ENCODE results near the gene AASDH. TPM values are rescaled to one million over a fixed set of nuclear protein-coding genes. Genes with fewer than 3 reads are reported as not detected.

AASDH gene
- total and polyA plus RNA-seq, 2 of the 13 experiments (the other 11 are each of a cell fraction or from before 2014, with no cell fraction given) = 12.6 to 14.1 TPM

DNA sequence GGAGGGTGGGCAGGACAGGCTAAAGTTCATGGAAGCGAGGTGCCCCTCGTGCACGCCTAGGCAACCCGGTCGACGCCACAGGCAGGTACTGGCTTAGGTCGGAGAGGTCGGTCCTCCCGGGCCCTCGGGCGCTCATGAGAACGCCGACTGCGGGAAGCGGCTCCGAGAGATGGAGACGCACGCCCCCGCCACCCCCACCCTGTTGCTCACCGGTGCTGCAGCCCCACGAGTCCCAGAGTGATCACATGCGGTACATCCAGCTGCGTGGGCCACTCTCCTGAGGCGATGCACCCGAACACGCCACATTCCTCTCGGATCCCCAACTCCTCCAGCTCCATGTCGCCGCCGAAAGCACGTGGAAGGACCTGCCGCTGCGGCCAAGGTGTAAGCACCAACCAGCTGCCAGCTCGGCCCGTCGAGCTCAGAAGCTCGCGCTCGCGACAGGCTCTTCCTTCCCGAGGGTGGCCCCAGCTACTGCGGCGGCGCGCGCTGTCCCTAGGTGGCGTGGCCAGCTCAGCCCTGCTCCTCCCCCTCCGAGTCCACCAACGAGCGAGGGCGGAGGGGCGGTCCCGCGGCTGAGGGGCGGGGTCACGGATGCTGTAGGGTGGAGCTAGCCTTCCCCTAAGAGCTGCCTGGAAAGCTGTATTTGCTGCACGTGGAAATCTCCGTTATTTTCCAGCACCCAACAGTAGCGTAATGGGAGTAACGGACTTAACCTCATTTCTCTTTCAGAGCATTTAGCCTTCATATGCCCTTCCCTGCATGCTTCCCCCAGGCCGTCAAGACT lies 48.0 kb upstream of the AASDH start, which contains the start of gene PPAT (continued):
- 0 out of 2 replicates have a peak, but pooled peaks have one; percentile 68 for TF ChIP-seq ZNF253 (CRISPR knock-in tag; IDR thresholded peaks at IDR 0.05; ENCODE audit: borderline replicate concordance)
- TF ChIP-seq PAX8 (CRISPR knock-in tag; IDR thresholded peaks at IDR 0.05; ENCODE audit: borderline replicate concordance) = peak; percentile 9; the same call in 1 of the 2 replicates
- no peak for TF ChIP-seq SMC3 (IDR thresholded peaks at IDR 0.05; ENCODE audit: low read length)
- peak; percentile 42; the same call in 1 of the 2 replicates for TF ChIP-seq KDM3A (CRISPR knock-in tag; IDR thresholded peaks at IDR 0.05; ENCODE audit: low read depth)
- TF ChIP-seq ZNF383 (CRISPR knock-in tag; IDR thresholded peaks at IDR 0.05; ENCODE audit: borderline replicate concordance) = 0 out of 2 replicates have a peak, but pooled peaks have one; percentile 25
- TF ChIP-seq ZNF562 (CRISPR knock-in tag; IDR thresholded peaks at IDR 0.05; ENCODE audit: borderline replicate concordance) = no peak
- TF ChIP-seq SP140L (CRISPR knock-in tag; IDR thresholded peaks at IDR 0.05; ENCODE audit: borderline replicate concordance) = no peak
- TF ChIP-seq SIX4 (CRISPR knock-in tag; IDR thresholded peaks at IDR 0.05) = no peak
- peak in 1 of 2 experiments; percentile 5; a peak in 1 of 4 replicates for TF ChIP-seq EP300 (IDR thresholded peaks at IDR 0.05; ENCODE audit: low read depth in 2 of 2, low read length in 2 of 2)
- no peak for TF ChIP-seq EP300 (CRISPR knock-in tag; IDR thresholded peaks at IDR 0.05; ENCODE audit: borderline replicate concordance)
- peak; percentile 55; the same call in 1 of the 2 replicates for TF ChIP-seq PHF8 (CRISPR knock-in tag; IDR thresholded peaks at IDR 0.05)
- 0 out of 2 replicates have a peak, but pooled peaks have one; percentile 36 for TF ChIP-seq KLF12 (CRISPR knock-in tag; IDR thresholded peaks at IDR 0.05; ENCODE audit: borderline replicate concordance)
- peak; percentile 77 for TF ChIP-seq SALL2 (CRISPR knock-in tag; IDR thresholded peaks at IDR 0.05)
- peak; percentile 25; the same call in 1 of the 2 replicates for TF ChIP-seq BCL6 (CRISPR knock-in tag; IDR thresholded peaks at IDR 0.05)
- peak; percentile 69 for TF ChIP-seq ZNF781 (CRISPR knock-in tag; IDR thresholded peaks at IDR 0.05; ENCODE audit: borderline replicate concordance, not compliant biosample characterization)
- TF ChIP-seq, protein P1, sequence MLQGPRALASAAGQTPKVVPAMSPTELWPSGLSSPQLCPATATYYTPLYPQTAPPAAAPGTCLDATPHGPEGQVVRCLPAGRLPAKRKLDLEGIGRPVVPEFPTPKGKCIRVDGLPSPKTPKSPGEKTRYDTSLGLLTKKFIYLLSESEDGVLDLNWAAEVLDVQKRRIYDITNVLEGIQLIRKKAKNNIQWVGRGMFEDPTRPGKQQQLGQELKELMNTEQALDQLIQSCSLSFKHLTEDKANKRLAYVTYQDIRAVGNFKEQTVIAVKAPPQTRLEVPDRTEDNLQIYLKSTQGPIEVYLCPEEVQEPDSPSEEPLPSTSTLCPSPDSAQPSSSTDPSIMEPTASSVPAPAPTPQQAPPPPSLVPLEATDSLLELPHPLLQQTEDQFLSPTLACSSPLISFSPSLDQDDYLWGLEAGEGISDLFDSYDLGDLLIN (CRISPR knock-in tag; IDR thresholded peaks at IDR 0.05; ENCODE audit: borderline replicate concordance) = 0 out of 2 replicates have a peak, but pooled peaks have one; percentile 18
- no peak for TF ChIP-seq ATF1 (CRISPR knock-in tag; IDR thresholded peaks at IDR 0.05)
- TF ChIP-seq ZNF766 (CRISPR knock-in tag; IDR thresholded peaks at IDR 0.05; ENCODE audit: borderline replicate concordance) = no peak
- no peak for TF ChIP-seq KLF9 (CRISPR knock-in tag; IDR thresholded peaks at IDR 0.05; ENCODE audit: low read depth)
- peak; percentile 69; the same call in 1 of the 2 replicates for TF ChIP-seq ZNF44 (CRISPR knock-in tag; IDR thresholded peaks at IDR 0.05)
- peak; percentile 64; the same call in 1 of the 2 replicates for TF ChIP-seq ZNF441 (CRISPR knock-in tag; IDR thresholded peaks at IDR 0.05; ENCODE audit: borderline replicate concordance)
- TF ChIP-seq, protein P2, sequence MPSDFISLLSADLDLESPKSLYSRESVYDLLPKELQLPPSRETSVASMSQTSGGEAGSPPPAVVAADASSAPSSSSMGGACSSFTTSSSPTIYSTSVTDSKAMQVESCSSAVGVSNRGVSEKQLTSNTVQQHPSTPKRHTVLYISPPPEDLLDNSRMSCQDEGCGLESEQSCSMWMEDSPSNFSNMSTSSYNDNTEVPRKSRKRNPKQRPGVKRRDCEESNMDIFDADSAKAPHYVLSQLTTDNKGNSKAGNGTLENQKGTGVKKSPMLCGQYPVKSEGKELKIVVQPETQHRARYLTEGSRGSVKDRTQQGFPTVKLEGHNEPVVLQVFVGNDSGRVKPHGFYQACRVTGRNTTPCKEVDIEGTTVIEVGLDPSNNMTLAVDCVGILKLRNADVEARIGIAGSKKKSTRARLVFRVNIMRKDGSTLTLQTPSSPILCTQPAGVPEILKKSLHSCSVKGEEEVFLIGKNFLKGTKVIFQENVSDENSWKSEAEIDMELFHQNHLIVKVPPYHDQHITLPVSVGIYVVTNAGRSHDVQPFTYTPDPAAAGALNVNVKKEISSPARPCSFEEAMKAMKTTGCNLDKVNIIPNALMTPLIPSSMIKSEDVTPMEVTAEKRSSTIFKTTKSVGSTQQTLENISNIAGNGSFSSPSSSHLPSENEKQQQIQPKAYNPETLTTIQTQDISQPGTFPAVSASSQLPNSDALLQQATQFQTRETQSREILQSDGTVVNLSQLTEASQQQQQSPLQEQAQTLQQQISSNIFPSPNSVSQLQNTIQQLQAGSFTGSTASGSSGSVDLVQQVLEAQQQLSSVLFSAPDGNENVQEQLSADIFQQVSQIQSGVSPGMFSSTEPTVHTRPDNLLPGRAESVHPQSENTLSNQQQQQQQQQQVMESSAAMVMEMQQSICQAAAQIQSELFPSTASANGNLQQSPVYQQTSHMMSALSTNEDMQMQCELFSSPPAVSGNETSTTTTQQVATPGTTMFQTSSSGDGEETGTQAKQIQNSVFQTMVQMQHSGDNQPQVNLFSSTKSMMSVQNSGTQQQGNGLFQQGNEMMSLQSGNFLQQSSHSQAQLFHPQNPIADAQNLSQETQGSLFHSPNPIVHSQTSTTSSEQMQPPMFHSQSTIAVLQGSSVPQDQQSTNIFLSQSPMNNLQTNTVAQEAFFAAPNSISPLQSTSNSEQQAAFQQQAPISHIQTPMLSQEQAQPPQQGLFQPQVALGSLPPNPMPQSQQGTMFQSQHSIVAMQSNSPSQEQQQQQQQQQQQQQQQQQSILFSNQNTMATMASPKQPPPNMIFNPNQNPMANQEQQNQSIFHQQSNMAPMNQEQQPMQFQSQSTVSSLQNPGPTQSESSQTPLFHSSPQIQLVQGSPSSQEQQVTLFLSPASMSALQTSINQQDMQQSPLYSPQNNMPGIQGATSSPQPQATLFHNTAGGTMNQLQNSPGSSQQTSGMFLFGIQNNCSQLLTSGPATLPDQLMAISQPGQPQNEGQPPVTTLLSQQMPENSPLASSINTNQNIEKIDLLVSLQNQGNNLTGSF (CRISPR knock-in tag; IDR thresholded peaks at IDR 0.05) = no peak
- TF ChIP-seq ZNF652 (CRISPR knock-in tag; IDR thresholded peaks at IDR 0.05; ENCODE audit: borderline replicate concordance, low read depth) = no peak
- no peak for TF ChIP-seq ESRRA (CRISPR knock-in tag; IDR thresholded peaks at IDR 0.05; ENCODE audit: low read depth)
- TF ChIP-seq ZNF746 (CRISPR knock-in tag; IDR thresholded peaks at IDR 0.05) = no peak; the same call in 1 of the 2 replicates

All from HepG2 (cell line).